HG03342 (cell line): ENCODE data around the gene SOWAHA.
A peak's percentile ranks its signal among the peaks of the same experiment; 100 is the strongest.
"Not testable (repeated sequence)": the region's sequence is repeated elsewhere in the genome, so short reads cannot be mapped to it uniquely, and the experiment has no call there.

ENCODE experiments used
- ATAC-seq: cut with Tn5 transposase; IDR thresholded peaks from one replicate; pipeline ENCODE4 v1.9.1; 2021; ENCODE audit warnings: mild to moderate bottlenecking, moderate library complexity; ENCODE audit not compliant: unreplicated experiment

SOWAHA gene

DNA sequence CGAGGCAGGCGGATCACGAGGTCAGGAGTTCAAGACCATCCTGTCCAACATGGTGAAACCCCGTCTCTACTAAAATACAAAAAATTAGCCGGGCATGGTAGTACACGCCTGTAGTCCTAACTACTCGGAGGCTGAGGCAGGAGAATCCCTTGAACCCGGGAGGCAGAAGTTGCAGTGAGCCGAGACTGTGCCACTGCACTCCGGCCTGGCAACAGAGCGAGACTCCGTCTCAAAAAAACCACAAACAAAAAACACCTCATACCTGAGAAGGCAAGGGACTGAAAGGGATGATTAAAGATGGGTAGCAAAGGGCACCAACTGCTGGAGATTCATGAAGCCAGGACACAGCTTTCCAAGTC is 6.3 kb upstream of the SOWAHA start:
- not testable (repeated sequence) for ATAC-seq

- ATAC-seq = no peak
Measured at GRCh38 chr5:132807163-132807838, 5.8 kb upstream of the SOWAHA start.

GRCh38 chr5:132808448-132808847 is 4.7 kb upstream of the SOWAHA start:
- ATAC-seq = no peak

DNA sequence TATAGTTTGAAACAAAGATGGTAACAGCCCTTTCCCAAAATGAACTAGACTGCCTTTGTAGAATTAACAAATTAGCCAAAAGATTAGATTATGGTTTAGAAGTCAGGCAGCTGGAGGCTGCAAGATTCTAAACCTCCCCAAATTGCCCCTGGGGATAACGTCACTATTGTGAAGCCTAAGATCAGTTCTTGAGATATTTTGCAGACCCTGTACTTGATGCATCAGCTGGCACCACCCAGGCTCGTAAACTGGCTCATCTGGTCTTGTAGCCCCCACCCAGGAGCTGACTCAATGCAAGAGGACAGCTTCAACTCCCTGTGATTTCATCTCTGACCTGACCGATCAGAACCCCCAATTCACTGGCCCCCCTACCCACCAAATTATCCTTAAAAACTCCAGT is 4.2 kb upstream of the SOWAHA start:
- ATAC-seq = no peak

DNA sequence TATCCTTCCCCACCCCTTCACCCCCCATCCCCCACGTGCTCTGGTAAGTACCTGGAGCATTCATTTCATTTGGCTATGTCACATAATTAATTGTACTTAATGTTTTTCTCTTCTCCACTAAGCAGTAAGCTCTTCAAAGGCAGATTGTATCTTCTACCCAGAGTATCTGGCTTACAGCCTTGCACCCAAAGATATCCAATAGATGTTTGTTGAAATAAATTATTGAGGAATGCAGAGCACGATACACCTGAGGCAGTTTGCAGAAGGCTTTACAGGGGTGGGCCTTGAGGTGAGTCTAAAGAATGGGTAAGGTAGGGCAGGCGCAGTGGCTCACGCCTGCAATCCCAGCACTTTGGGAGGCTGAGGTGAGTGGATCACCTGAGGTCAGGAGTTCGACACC is 2.5 kb upstream of the SOWAHA start:
- no peak for ATAC-seq

DNA sequence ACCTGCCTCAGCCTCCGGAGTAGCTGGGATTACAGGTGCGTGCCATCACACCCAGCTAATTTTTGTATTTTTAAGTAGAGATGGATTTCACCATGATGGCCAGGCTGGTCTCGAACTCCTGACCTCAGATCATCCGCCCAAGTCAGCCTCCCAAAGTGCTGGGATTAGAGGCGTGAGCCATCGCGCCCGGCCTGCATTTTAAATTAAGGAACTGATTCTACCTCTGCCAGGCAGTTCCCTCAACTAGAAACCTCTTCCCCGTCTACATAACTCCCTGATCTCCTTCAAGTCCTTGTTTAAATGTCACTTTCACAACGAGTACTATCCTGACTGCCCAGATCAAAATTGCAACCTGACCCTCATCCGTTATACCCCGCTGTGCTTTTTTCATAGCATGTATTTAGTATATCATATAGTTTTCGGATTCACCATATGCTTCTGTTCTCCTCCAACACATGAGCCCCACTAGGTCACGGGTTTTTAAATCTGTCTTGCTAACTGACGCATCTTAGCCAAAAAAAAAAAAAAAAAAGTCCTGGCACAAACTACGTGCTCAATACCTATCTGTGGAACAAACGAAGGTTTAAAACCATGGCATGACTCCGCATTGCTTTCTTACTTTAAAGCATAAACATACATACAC is 858 bp upstream of the SOWAHA start:
- no peak for ATAC-seq

GRCh38 chr5:132813599-132814502 is 749 bp downstream of the SOWAHA start:
- no peak for ATAC-seq

GRCh38 chr5:132814503-132815294 is 1.6 kb downstream of the SOWAHA start:
- no peak for ATAC-seq

DNA sequence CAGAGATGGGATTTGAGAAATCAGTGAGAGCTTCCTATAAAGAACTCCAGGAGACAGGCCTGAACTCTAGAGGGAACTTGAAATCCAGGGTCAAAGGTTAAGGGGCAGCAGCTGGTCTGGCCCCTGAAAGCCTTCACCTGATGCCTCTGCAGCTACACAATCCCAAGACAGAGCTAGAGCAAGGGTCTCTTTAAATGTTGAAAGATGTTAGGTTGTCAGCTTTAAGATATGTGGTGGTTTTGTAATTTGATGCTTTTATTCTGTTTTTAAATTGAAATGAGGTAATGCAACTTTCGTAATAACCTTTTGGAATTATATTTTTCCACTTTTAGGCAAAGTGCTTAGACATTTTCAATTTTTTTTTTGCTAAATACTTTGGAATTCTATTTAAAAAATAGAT is 2.4 kb downstream of the SOWAHA start:
- no peak for ATAC-seq

DNA sequence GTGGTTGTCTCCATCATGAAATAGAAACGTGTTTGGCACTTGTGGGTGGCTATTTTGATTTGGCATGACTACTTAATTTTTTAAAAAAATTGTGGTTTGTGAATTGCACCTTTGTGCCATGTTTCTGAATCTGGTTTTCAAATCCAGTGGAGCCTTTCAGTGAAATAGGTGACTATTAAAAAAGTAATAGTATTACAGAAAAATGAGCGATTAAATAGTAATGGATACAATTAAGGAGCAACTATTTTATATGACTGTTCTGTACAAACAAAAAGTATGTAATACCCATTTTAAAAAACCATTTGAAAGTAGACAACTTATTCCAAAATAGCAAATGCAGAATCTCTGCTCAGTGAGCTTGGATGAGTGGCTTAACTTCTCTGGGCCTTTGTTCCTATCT is 3.0 kb downstream of the SOWAHA start:
- no peak for ATAC-seq

- ATAC-seq = no peak
Measured at GRCh38 chr5:132816554-132816953, 3.5 kb downstream of the SOWAHA start.

- no peak for ATAC-seq
Measured at GRCh38 chr5:132817011-132817410, 3.9 kb downstream of the SOWAHA start.

DNA sequence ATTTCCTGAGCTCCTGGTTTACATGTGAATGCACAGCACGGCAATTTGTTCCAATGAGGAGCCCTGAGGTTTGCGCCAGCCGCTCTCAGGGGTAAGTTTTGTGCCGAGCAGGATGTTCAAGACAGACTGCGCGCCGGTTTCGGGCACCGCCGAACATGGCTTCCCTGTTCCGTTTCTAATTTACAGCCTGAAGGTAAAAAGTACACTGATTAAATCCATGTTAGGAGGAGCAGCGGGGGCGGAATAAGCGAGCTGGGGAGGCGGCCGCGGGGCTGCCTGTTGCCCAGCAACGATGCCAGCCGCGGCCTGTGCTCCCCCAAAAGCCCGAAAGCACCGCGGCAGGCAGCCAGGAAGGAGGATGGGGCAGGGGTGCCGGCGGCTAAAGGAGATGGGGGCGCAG is 6.4 kb downstream of the SOWAHA start:
- no peak for ATAC-seq

GRCh38 chr5:132820162-132820754 is 7.2 kb downstream of the SOWAHA start:
- peak; percentile 86 for ATAC-seq

DNA sequence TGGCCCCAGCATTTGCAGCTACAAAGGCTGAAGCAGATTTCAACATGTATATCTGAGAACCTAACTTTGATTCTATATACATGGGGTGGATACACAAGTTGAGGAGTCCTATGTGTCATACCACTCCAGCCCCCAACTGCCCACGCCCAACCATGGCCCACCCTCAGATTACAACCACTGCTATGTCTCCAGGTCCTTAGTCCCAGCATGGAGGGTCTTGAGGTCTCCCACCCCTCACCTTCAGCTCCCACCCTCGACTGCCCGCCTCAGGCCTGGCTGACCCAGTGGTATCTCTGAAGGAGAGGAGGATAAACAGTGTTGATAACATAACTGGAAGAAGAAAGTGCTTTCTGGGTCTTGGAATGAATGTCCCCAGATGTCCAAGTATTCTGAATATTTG is 8.2 kb downstream of the SOWAHA start:
- ATAC-seq = no peak

DNA sequence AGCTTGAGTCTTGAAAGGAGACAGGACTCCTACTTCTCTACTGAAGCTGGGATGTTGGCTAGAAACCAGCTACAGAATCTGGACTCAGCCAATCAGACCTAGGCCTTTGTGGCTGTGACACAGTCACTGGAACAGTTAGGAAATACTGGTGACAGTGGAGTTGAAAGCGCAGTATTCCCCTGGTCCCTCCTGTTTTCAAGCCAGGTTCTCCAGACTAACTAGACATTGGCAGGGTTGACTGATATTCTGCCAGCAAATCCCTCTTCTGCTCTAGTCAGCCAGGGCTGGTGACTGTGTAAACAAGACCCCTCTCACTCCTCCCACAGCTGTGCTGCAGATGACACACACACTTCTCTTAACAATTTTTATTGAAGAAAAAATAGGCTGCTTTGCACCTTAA is 8.7 kb downstream of the SOWAHA start:
- no peak for ATAC-seq

- no peak for ATAC-seq
Measured at GRCh38 chr5:132822650-132823480, 9.8 kb downstream of the SOWAHA start.

DNA sequence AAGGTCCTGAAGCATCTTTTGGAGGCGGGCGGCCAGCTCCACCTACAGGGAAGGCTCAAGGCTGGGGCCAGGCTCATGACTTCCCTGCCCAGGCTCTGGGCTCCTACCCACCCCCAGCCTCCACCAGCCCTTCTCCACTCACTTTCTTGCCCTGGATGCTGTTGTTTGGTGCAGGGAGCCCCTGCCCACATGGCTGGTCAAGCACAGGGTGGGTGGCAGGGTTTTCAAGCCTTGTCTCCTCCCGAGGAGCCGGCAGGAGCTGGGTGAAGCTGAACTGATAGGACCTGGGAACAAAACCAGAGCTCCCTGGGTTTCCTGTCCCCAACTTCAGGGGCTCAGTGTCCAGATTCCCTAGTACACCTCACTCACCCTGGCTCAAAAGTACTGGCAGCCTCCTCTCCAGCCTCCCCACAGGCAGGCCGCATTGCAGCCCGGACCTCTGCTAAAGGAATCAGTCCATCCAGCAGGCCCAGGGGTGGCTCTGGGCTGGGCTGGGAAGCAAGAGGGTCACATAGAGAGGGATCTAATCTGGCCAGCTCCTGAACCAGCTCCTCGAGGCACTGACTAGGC is 10.5 kb downstream of the SOWAHA start:
- ATAC-seq = no peak

DNA sequence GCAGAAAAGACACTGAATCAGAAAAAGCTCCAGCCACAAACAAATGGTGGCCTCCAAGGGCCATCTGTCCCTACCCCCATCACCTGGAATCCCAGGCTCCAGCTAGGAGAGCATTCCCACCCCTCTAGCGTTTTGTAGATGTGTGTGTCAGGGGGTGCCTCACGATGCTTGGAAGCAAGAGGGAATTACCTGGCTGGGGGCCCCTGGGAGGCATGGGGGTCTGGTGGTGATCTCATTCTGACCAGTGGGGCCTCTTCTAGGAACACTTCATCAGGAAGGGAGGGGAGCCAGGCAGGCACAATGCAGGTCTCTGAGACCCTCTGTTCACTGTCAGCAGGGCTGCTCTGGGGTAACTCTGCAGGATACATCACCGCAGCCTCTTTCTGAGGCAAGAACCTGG is 11.3 kb downstream of the SOWAHA start:
- no peak for ATAC-seq
